ENCODE measurements around the gene KRT82. TPM values are rescaled to one million over a fixed set of nuclear protein-coding genes. Genes with fewer than 3 reads are reported as not detected.

The KRT82 gene
- total RNA-seq, 2 donors from 2014 or later, result not detected

DNA sequence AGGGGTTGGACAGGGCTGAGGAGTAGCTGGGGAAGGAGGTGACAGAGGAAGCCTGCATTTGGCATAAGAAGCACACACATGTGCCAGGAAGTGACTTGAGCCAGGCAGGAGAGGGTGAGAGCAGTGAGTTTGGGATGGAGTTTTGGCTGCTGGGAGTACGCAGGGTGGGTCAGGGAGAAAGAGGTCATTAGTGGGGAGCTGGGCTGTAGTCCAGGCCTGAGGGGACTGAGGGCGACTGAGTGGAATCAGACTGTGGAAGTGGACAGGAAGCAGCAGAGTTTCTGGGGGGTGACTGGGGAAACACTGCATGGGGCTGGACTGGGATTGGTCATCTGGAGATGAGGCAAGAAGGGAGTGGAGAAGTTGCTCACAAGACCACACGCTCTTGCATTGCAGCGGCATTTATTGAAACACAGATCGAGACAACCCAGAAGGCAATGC lies 46.5 kb downstream of the KRT82 start:
- Histone ChIP-seq H3K27ac (no peak overlapping the region), H3K36me3 (no peaks in the 10 kb centered on the region), H3K4me1 (no peaks in the 10 kb centered on the region), H3K27me3 (no peaks in the 10 kb centered on the region), H3K4me3 (no peak overlapping the region), H3K9me3 (no peaks in the 10 kb centered on the region), H3K9ac (ENCODE audit: low read depth in 2 of 2, low read length in 2 of 2) (no peak overlapping the region)
- TF ChIP-seq, protein P1, sequence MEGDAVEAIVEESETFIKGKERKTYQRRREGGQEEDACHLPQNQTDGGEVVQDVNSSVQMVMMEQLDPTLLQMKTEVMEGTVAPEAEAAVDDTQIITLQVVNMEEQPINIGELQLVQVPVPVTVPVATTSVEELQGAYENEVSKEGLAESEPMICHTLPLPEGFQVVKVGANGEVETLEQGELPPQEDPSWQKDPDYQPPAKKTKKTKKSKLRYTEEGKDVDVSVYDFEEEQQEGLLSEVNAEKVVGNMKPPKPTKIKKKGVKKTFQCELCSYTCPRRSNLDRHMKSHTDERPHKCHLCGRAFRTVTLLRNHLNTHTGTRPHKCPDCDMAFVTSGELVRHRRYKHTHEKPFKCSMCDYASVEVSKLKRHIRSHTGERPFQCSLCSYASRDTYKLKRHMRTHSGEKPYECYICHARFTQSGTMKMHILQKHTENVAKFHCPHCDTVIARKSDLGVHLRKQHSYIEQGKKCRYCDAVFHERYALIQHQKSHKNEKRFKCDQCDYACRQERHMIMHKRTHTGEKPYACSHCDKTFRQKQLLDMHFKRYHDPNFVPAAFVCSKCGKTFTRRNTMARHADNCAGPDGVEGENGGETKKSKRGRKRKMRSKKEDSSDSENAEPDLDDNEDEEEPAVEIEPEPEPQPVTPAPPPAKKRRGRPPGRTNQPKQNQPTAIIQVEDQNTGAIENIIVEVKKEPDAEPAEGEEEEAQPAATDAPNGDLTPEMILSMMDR (IDR thresholded peaks at IDR 0.05), result no peak
- DNase-seq, result no peak
- intact Hi-C loops (cut with DNase I), result no loop called here

GRCh38 chr12:52358575-52359350 lies 47.4 kb downstream of the KRT82 start:
- no peak overlapping the region for H3K27ac ChIP-seq
- TF ChIP-seq, protein P1 (IDR thresholded peaks at IDR 0.05), result no peak
- DNase-seq, result no peak

GRCh38 chr12:52356762-52357580 lies 49.2 kb downstream of the KRT82 start:
- no peak for DNase-seq
- H3K9me3 ChIP-seq, result no peaks in the 10 kb centered on the region
- intact Hi-C loops (cut with DNase I), result no loop called here
- no peak overlapping the region for H3K9ac ChIP-seq (ENCODE audit: low read depth in 2 of 2, low read length in 2 of 2)
- H3K27ac ChIP-seq, result no peak overlapping the region
- H3K4me1 ChIP-seq, result no peaks in the 10 kb centered on the region
- no peaks in the 10 kb centered on the region for H3K36me3 ChIP-seq
- TF ChIP-seq, protein P1 (IDR thresholded peaks at IDR 0.05), result no peak
- no peak overlapping the region for H3K4me3 ChIP-seq
- H3K27me3 ChIP-seq, result no peaks in the 10 kb centered on the region

More at GRCh38 chr12:52358575-52359350, 47.4 kb downstream of the KRT82 start:
- Histone ChIP-seq H3K36me3 (no peaks in the 10 kb centered on the region), H3K9ac (ENCODE audit: low read depth in 2 of 2, low read length in 2 of 2) (no peak overlapping the region), H3K27me3 (no peaks in the 10 kb centered on the region), H3K4me1 (no peaks in the 10 kb centered on the region), H3K9me3 (no peaks in the 10 kb centered on the region), H3K4me3 (no peak overlapping the region)
- intact Hi-C loops (cut with DNase I), result no loop called here

GRCh38 chr12:52356031-52356761 lies 49.9 kb downstream of the KRT82 start:
- H3K27me3 ChIP-seq, result no peaks in the 10 kb centered on the region
- no peak overlapping the region for H3K27ac ChIP-seq
- no peak overlapping the region for H3K4me3 ChIP-seq
- no peaks in the 10 kb centered on the region for H3K36me3 ChIP-seq
- H3K4me1 ChIP-seq, result no peaks in the 10 kb centered on the region
- intact Hi-C loops (cut with DNase I), result no loop called here
- TF ChIP-seq, protein P1 (IDR thresholded peaks at IDR 0.05), result no peak
- H3K9ac ChIP-seq (ENCODE audit: low read depth in 2 of 2, low read length in 2 of 2), result no peak overlapping the region
- no peak for DNase-seq
- H3K9me3 ChIP-seq, result no peaks in the 10 kb centered on the region

- TF ChIP-seq, protein P1 (IDR thresholded peaks at IDR 0.05), result no peak
- intact Hi-C loops (cut with DNase I), result no loop called here
These were observed 51.0 kb downstream of the KRT82 start for GRCh38 chr12:52355176-52355575.

More at GRCh38 chr12:52355176-52355575, 51.0 kb downstream of the KRT82 start:
- H3K27me3 ChIP-seq, result no peaks in the 10 kb centered on the region
- H3K36me3 ChIP-seq, result no peaks in the 10 kb centered on the region
- no peaks in the 10 kb centered on the region for H3K4me1 ChIP-seq
- H3K9me3 ChIP-seq, result no peaks in the 10 kb centered on the region
- H3K27ac ChIP-seq, result no peak overlapping the region
- DNase-seq, result no peak
- no peak overlapping the region for H3K9ac ChIP-seq (ENCODE audit: low read depth in 2 of 2, low read length in 2 of 2)
- H3K4me3 ChIP-seq, result no peak overlapping the region

Measured in colonic mucosa (tissue), 4 donors.